AG10803 (cell line): Measurements from ENCODE around the gene ZGLP1.
A peak's percentile ranks its signal among the peaks of the same experiment; 100 is the strongest.

Source experiments
- DNase-seq: peaks from one replicate; pipeline ENCODE4 v3.0.0; 2010; ENCODE audit warnings: low read depth
- H3K4me3 ChIP-seq: 2 replicates; pipeline ENCODE4 v1.5.1; 2011; ENCODE audit warnings: mild to moderate bottlenecking, low read length, control low read depth
- TF ChIP-seq, protein P1 (sequence below): conservative IDR thresholded peaks from 2 replicates; pipeline ENCODE4 v1.5.1; 2011; ENCODE audit warnings: mild to moderate bottlenecking, low read length, control low read depth, inconsistent platforms

ZGLP1 gene

GRCh38 chr19:10332965-10333757 is 23.5 kb upstream of the ZGLP1 start, which contains the start of gene RAVER1:
Gene RAVER1 (minus strand): TSS chr19:10333529. CDS start chr19:10333507, 22 bp downstream.
- TF ChIP-seq, protein P1, sequence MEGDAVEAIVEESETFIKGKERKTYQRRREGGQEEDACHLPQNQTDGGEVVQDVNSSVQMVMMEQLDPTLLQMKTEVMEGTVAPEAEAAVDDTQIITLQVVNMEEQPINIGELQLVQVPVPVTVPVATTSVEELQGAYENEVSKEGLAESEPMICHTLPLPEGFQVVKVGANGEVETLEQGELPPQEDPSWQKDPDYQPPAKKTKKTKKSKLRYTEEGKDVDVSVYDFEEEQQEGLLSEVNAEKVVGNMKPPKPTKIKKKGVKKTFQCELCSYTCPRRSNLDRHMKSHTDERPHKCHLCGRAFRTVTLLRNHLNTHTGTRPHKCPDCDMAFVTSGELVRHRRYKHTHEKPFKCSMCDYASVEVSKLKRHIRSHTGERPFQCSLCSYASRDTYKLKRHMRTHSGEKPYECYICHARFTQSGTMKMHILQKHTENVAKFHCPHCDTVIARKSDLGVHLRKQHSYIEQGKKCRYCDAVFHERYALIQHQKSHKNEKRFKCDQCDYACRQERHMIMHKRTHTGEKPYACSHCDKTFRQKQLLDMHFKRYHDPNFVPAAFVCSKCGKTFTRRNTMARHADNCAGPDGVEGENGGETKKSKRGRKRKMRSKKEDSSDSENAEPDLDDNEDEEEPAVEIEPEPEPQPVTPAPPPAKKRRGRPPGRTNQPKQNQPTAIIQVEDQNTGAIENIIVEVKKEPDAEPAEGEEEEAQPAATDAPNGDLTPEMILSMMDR, result 0 out of 2 replicates have a peak, but pooled peaks have one; percentile 15
- peak within 1 kb of the TSS; percentile 86 for H3K4me3 ChIP-seq
- peak; percentile 96 for DNase-seq

GRCh38 chr19:10332158-10332964 is 22.7 kb upstream of the ZGLP1 start:
- TF ChIP-seq, protein P1, result no peak; the same call in 1 of the 2 replicates
- peak overlapping the region; percentile 86 for H3K4me3 ChIP-seq
- DNase-seq, result no peak

DNA sequence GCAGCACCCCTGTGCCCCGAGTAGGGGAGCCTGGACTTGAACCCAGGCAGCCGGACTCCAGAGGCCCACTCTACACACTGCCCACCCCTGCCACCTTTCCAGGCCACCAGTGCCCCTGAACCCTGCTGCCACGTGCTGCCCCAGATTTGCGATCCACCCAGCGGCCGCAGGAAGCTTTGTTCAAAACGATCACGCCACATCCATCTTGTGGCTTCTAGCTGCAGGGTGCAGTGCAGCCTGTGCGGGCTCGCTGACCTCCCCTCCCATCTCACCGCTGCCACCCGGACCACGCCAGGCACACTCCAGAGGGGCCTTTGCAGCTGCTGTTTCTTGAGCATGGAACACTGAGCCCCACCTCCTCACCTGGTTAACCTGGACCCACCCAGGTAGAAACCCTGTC is 19.9 kb upstream of the ZGLP1 start:
- DNase-seq, result no peak
- no peak overlapping the region for H3K4me3 ChIP-seq
- TF ChIP-seq, protein P1, result no peak

DNA sequence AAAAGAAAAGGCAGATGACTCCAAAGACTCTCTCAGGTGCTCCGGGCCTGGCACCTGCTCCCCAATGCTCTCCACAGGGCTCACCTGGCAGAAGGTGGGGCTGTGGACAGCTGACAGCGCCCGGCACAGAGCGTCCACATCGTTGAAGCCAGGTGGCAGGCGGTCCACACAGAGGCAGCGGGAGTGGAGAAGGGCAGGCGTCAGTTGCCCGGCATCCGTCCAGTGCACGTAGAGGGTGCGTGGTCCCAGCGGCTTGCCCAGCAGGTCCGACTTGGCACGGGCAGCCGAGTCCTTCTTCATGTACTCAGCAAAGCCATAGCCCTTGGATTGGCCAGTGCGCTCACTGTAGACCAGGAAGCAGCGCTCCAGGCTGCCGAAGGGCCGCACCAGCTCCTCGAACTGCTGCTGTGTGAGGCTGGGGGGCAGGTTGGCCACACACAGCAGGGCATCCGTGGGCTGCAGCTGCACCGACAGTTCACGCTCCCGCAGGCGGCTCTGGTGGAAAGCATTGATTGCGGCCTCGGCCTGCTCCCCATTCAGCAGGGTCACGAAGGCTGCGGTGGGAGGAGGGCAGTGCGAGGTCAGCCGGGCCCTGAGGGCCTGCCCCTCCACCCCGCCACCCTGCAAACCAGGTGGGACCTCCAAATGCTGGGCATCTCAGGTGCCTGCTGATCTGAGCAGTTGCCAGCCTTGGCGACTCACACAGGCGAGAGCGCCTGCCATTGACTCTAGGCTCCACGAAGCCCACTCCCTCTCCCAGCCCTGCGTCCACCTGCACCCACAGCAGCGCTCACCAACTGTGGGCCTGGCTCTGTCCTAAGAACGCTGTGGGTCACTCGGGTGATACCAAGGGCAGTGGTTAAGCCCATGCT is 19.2 kb upstream of the ZGLP1 start:
- no peak for DNase-seq
- TF ChIP-seq, protein P1, result no peak
- H3K4me3 ChIP-seq, result no peak overlapping the region

- TF ChIP-seq, protein P1, result no peak
- DNase-seq, result no peak
These were observed 18.2 kb upstream of the ZGLP1 start for GRCh38 chr19:10327793-10328192.

DNA sequence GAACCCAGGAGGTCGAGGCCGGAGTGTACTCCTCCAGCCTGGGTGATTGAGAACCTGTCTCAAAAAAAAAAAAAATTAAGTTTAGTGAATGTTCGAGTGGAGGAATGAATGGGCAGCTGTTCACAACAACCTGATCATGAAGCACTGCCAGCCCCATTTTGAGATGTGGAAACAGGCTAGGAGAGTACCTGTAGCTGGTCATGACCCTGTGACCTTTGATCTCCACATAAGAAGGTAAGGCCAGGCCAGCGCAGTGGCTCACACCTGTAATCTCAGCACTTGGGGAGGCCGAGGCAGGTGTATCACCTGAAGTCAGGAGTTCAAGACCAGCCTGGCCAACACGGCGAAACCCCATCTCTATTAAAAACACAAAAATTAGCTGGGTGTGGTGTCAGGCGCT is 16.1 kb upstream of the ZGLP1 start:
- DNase-seq, result no peak
- TF ChIP-seq, protein P1, result no peak

More at GRCh38 chr19:10327793-10328192, 18.2 kb upstream of the ZGLP1 start:
- H3K4me3 ChIP-seq, result no peak overlapping the region

More for the DNA sequence above, 16.1 kb upstream of the ZGLP1 start:
- H3K4me3 ChIP-seq, result no peak overlapping the region
